GM12878 (cell line): ENCODE data around the gene C1QTNF9B. TPM values are rescaled to one million over a fixed set of nuclear protein-coding genes. Genes with fewer than 3 reads are reported as not detected.

Experiments
- ATAC-seq: fragments of 200-7000 bp; cut with Tn5 transposase; 3 replicates; pipeline ENCODE4 v1.9.1; 2020; ENCODE audit warnings: mild to moderate bottlenecking, moderate library complexity
- BruUV-seq: library from RNA; stranded (reverse); fragments of 400-500 nt; replicated peaks from 2 replicates; lab custom pipeline; 2021; lab: Mats Ljungman, UMichigan
- CTCF ChIA-PET: fragments of 300-600 bp; sonication (Branson Sonifier 250); formaldehyde crosslinking; extraction: SDS; loops from one replicate; lab custom pipeline; 2021; ENCODE audit warnings: inconsistent platforms; lab: Yijun Ruan, JAX
- POLR2A ChIA-PET: fragments of 350-600 bp; formaldehyde crosslinking; extraction: SDS; loops from one replicate; lab custom pipeline; 2021; ENCODE audit warnings: inconsistent platforms; lab: Charles Lee
- RAD21 ChIA-PET: fragments of 300-600 bp; sonication (Branson Sonifier 250); formaldehyde crosslinking; loops from one replicate; lab custom pipeline; 2023; ENCODE audit warnings: antibody characterized with exemption; ENCODE audit not compliant: unreplicated experiment; lab: Charles Lee
- SMC1A ChIA-PET: fragments of 300-600 bp; sonication (Branson Sonifier 250); formaldehyde crosslinking; loops from one replicate; lab custom pipeline; 2023; ENCODE audit not compliant: unreplicated experiment, uncharacterized antibody; lab: Charles Lee
- DNase-seq: peaks from one replicate; pipeline ENCODE4 v3.0.0-alpha.2; 2011; ENCODE audit warnings: low read depth, low spot score
- FAIRE-seq: peaks from 3 replicates; lab custom pipeline; 2011; peaks lifted over from hg19 to GRCh38; lab: Jason Lieb, UNC
- H2AFZ ChIP-seq: 2 replicates; pipeline ENCODE4 v1.6.0; 2011; ENCODE audit warnings: low read depth, low read length, control low read depth; ENCODE audit not compliant: control insufficient read depth
- H3K27ac ChIP-seq: 2 replicates; pipeline ENCODE4 v1.5.1; 2011; ENCODE audit warnings: control low read depth; ENCODE audit not compliant: control insufficient read depth, insufficient read depth
- H3K27me3 ChIP-seq, 2 experiments: replicated peaks in 1 of 2; 2 replicates each; pipeline versions ENCODE4 v1.6.0 to v1.6.1; 2011; ENCODE audit warnings: low read length in 1 of 2; ENCODE audit not compliant: control insufficient read depth in 2 of 2, insufficient read depth in 2 of 2
- H3K36me3 ChIP-seq, 2 experiments: 2 replicates each; pipeline ENCODE4 v1.5.1; 2011; ENCODE audit warnings: low read length in 1 of 2; ENCODE audit not compliant: control insufficient read depth in 2 of 2, insufficient read depth in 2 of 2
- H3K4me1 ChIP-seq: 2 replicates; pipeline ENCODE4 v1.6.1; 2011; ENCODE audit warnings: mild to moderate bottlenecking, low read length, moderate library complexity, mixed read lengths; ENCODE audit not compliant: control insufficient read depth, insufficient read depth
- H3K4me2 ChIP-seq: 2 replicates; pipeline ENCODE4 v1.6.0; 2011; ENCODE audit warnings: control low read depth; ENCODE audit not compliant: control insufficient read depth, insufficient read depth
- H3K4me3 ChIP-seq: fragments of 200-600 bp; sonication (generic); 2 replicates; pipeline ENCODE4 v1.5.1; 2016
- H3K79me2 ChIP-seq: 2 replicates; pipeline ENCODE4 v1.6.0; 2011; ENCODE audit warnings: low read length; ENCODE audit not compliant: control insufficient read depth, insufficient read depth
- H3K9ac ChIP-seq: 2 replicates; pipeline ENCODE4 v1.8.0; 2011; ENCODE audit warnings: low read length, control low read depth, mixed read lengths; ENCODE audit not compliant: control insufficient read depth, insufficient read depth
- H3K9me3 ChIP-seq: replicated peaks from 3 replicates; pipeline ENCODE4 v1.5.1; 2011; ENCODE audit warnings: mild to moderate bottlenecking, low read length; ENCODE audit not compliant: control insufficient read depth, insufficient read depth
- H4K20me1 ChIP-seq: 2 replicates; pipeline ENCODE4 v1.6.0; 2011; ENCODE audit not compliant: control insufficient read depth, insufficient read depth
- EGR1 ChIP-seq, 2 experiments: IDR thresholded peaks; 1 replicate in 1 of 2; 2 replicates in 1 of 2; pipeline ENCODE4 v1.6.1; 2011 to 2012; ENCODE audit warnings: low read depth in 2 of 2, low read length in 2 of 2, borderline replicate concordance in 1 of 2, mild to moderate bottlenecking in 1 of 2, moderate library complexity in 1 of 2
- JUNB ChIP-seq: IDR thresholded peaks from 2 replicates; pipeline ENCODE4 v1.6.1; 2016; ENCODE audit warnings: antibody characterized with exemption, mild to moderate bottlenecking
- NBN ChIP-seq: fragments of 450-650 bp; IDR thresholded peaks from 2 replicates; pipeline ENCODE4 v1.6.1; 2016
- NFIC ChIP-seq: IDR thresholded peaks from 2 replicates; pipeline ENCODE4 v1.6.1; 2012; ENCODE audit warnings: low read depth, mild to moderate bottlenecking, inconsistent platforms, low read length, moderate library complexity
- REST ChIP-seq: IDR thresholded peaks from 2 replicates; pipeline ENCODE4 v1.6.1; 2012; ENCODE audit warnings: mild to moderate bottlenecking, low read depth, low read length
- TBL1XR1 ChIP-seq: IDR thresholded peaks from 2 replicates; pipeline ENCODE4 v1.6.1; 2012; ENCODE audit warnings: low read depth, low read length, improper control_type of control experiment
- YBX1 ChIP-seq: fragments of 450-650 bp; IDR thresholded peaks from 2 replicates; pipeline ENCODE4 v1.6.1; 2016; ENCODE audit warnings: antibody characterized with exemption
- ZBTB40 ChIP-seq: fragments of 450-650 bp; IDR thresholded peaks from 2 replicates; pipeline ENCODE4 v1.6.1; 2016; ENCODE audit warnings: mild to moderate bottlenecking, moderate library complexity, borderline replicate concordance
- WGBS: methylation state at CpG from one replicate; pipeline ENCODE4 v1.1.6; 2016; ENCODE audit warnings: low lambda C conversion rate; ENCODE audit not compliant: insufficient replicate concordance, insufficient coverage; ENCODE audit errors: missing lambda C conversion rate; 5-methylcytosine and 5-hydroxymethylcytosine counted together
- in situ Hi-C: fragments of 300-500 bp; cut with MboI; formaldehyde crosslinking; loops from 9 replicates; pipeline ENCODE4 v1.14.3; 2018; ENCODE audit warnings: mixed read lengths
- intact Hi-C: fragments of 100-400 bp; cut with micrococcal nuclease; formaldehyde crosslinking; loops from one replicate; pipeline ENCODE4 v1.14.2; 2022; ENCODE audit not compliant: unreplicated experiment
- polyA plus RNA-seq, 11 experiments: library from polyadenylated mRNA; depleted of rRNA in 4 of 11; unstranded in 6 of 11; stranded (reverse) in 5 of 11; fragments of >200 nt; fragmentation: Nextera tagmentation in 4 of 11; fragmentation: Illumina TruSeq in 1 of 11; extraction: Ambion mirVana in 4 of 11; extraction: Trizol in 1 of 11; gene quantifications; 1 replicate in 1 of 11; 2 replicates in 10 of 11; pipeline versions ENCODE4 v1.2.1 to v1.2.3, GENCODE V29; 2011 to 2016; ENCODE audit warnings: inconsistent platforms in 2 of 11, missing spikeins in 2 of 11, low read depth in 1 of 11
- total RNA-seq, 4 experiments: library from RNA; depleted of rRNA in 3 of 4; stranded (reverse); fragments of >200 nt in 3 of 4; fragmentation: Illumina TruSeq in 1 of 4; extraction: Trizol in 1 of 4; gene quantifications; 2 replicates each; pipeline versions ENCODE4 v1.2.1 to v1.2.3, GENCODE V29; 2013 to 2021

Gene C1QTNF9B
- total and polyA plus RNA-seq, 10 of the 15 experiments (the other 5 are each of a cell fraction or from before 2014, with no cell fraction given), result 0.10 to 0.48 (median 0.32) TPM; not detected in 6

GRCh38 chr13:23848019-23848418 lies 49.3 kb downstream of the C1QTNF9B start:
- no peak overlapping the region for H2AFZ ChIP-seq
- H3K9ac ChIP-seq, result peak overlapping the region; percentile 56
- peak overlapping the region; percentile 59 for H3K4me2 ChIP-seq
- no peak overlapping the region for H3K4me3 ChIP-seq
- no TSS peak for BruUV-seq
- peaks cover 60% of the 10 kb centered on the region for H3K4me1 ChIP-seq
- ChIA-PET RAD21 (interaction anchor here (1.1 to 1.8 kb wide), 5 partner anchors 8 to 41 kb away, joined by 3 to 8 read pairs (median 5); no protein-coding TSS in a partner anchor), CTCF (interaction anchor here (0.8 to 2.4 kb wide), 7 partner anchors 33 to 97 kb away, joined by 3 to 17 read pairs (median 6); partner anchors contain the start of gene MIPEP), SMC1A (interaction anchor here (0.7 to 3.3 kb wide), 13 partner anchors 16 to 130 kb away, joined by 3 to 19 read pairs (median 4); no protein-coding TSS in a partner anchor), POLR2A (interaction anchor here (1.1 kb wide), 1 partner anchor 11 kb away, joined by 4 read pairs; no protein-coding TSS in a partner anchor)
- no peaks in the 10 kb centered on the region for H3K36me3 ChIP-seq
- ATAC-seq, result no peak
- intact Hi-C loops, result loop anchor here (5.0 kb wide), 1 partner anchor 36 kb away; no protein-coding TSS in a partner anchor
- H3K27me3 ChIP-seq, result no peaks in the 10 kb centered on the region
- no peaks in the 10 kb centered on the region for H3K79me2 ChIP-seq
- in situ Hi-C loops, result no loop called here
- no peaks in the 10 kb centered on the region for H3K9me3 ChIP-seq
- 97% methylated on average over 2 of the region's 2 CpGs for WGBS
- no peak for TF ChIP-seq EGR1 (IDR thresholded peaks at IDR 0.05; ENCODE audit: borderline replicate concordance in 1 of 2, low read depth in 2 of 2, low read length in 2 of 2)
- TF ChIP-seq NFIC, result 0 out of 2 replicates have a peak, but pooled peaks have one; percentile 12
- DNase-seq, result no peak
- no peak for FAIRE-seq
- no peaks in the 10 kb centered on the region for H4K20me1 ChIP-seq
- peak overlapping the region; percentile 82 for H3K27ac ChIP-seq

DNA sequence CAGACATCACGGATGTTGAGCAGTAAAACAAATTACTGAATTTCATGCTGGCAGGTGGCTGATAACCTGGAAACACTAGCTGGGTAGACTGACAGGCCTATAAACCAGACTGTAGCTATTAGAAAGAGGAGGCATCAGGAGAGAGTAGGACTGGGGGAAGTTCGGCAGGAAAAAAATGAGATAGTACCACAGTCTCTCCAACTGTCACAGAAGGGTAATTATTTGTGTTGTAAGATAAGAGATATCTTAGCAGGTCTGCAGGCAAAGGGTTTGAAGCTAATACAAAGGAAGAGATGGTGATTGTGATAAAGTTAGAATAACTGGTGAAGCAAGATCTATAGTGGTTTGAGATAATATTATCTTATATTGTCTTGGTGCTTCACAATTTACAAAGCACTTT lies 49.8 kb downstream of the C1QTNF9B start:
- ChIA-PET RAD21 (interaction anchor here (1.1 to 1.8 kb wide), 3 partner anchors 8 to 40 kb away, joined by 3 to 8 read pairs (median 7); no protein-coding TSS in a partner anchor), SMC1A (interaction anchor here (0.7 to 3.2 kb wide), 11 partner anchors 8 to 129 kb away, joined by 3 to 21 read pairs (median 4); no protein-coding TSS in a partner anchor), POLR2A (interaction anchor here (0.9 kb wide), 2 partner anchors 10 to 43 kb away, joined by 3 read pairs; no protein-coding TSS in a partner anchor), CTCF (interaction anchor here (0.6 to 2.4 kb wide), 5 partner anchors 36 to 315 kb away, joined by 3 to 17 read pairs (median 6); partner anchors contain the start of gene MIPEP)
- DNase-seq (no peak), FAIRE-seq (no peak), ATAC-seq (no peak)
- no peak overlapping the region; the same call in 1 of the 2 replicates for H2AFZ ChIP-seq
- no peaks in the 10 kb centered on the region for H4K20me1 ChIP-seq
- H3K27me3 ChIP-seq, result no peaks in the 10 kb centered on the region
- H3K9me3 ChIP-seq, result no peaks in the 10 kb centered on the region
- H3K4me1 ChIP-seq, result peaks cover 60% of the 10 kb centered on the region
- intact Hi-C loops, result loop anchor here (5.0 kb wide), 1 partner anchor 35 kb away; no protein-coding TSS in a partner anchor
- peak overlapping the region; percentile 57 for H3K4me2 ChIP-seq
- no peaks in the 10 kb centered on the region for H3K79me2 ChIP-seq
- H3K4me3 ChIP-seq, result no peak overlapping the region
- H3K27ac ChIP-seq, result peak overlapping the region; percentile 82
- H3K9ac ChIP-seq, result peak overlapping the region; percentile 31
- in situ Hi-C loops, result no loop called here
- H3K36me3 ChIP-seq, result no peaks in the 10 kb centered on the region
- BruUV-seq, result TSS peak; percentile 53
- 85% methylated on average over 2 of the region's 2 CpGs for WGBS
- TF ChIP-seq NBN (no peak), REST (no peak), JUNB (no peak), YBX1 (no peak), TBL1XR1 (no peak), ZBTB40 (no peak)
